Pulmonary artery endothelial cell (primary cell): Measurements from ENCODE around the gene RBM18. TPM values are rescaled to one million over a fixed set of nuclear protein-coding genes. Genes with fewer than 3 reads are reported as not detected.

Experiments
- DNase-seq: peaks from one replicate; pipeline ENCODE4 v3.0.0-alpha.2; 2011; ENCODE audit warnings: low read depth, low spot score
- total RNA-seq: library from RNA; depleted of rRNA; stranded (reverse); fragments of >200 nt; gene quantifications from 2 replicates; pipeline ENCODE4 v1.2.3, GENCODE V29; 2014

RBM18 gene, protein sequence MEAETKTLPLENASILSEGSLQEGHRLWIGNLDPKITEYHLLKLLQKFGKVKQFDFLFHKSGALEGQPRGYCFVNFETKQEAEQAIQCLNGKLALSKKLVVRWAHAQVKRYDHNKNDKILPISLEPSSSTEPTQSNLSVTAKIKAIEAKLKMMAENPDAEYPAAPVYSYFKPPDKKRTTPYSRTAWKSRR
- 6.9 and 11.3 TPM in 2 replicates for total RNA-seq

DNA sequence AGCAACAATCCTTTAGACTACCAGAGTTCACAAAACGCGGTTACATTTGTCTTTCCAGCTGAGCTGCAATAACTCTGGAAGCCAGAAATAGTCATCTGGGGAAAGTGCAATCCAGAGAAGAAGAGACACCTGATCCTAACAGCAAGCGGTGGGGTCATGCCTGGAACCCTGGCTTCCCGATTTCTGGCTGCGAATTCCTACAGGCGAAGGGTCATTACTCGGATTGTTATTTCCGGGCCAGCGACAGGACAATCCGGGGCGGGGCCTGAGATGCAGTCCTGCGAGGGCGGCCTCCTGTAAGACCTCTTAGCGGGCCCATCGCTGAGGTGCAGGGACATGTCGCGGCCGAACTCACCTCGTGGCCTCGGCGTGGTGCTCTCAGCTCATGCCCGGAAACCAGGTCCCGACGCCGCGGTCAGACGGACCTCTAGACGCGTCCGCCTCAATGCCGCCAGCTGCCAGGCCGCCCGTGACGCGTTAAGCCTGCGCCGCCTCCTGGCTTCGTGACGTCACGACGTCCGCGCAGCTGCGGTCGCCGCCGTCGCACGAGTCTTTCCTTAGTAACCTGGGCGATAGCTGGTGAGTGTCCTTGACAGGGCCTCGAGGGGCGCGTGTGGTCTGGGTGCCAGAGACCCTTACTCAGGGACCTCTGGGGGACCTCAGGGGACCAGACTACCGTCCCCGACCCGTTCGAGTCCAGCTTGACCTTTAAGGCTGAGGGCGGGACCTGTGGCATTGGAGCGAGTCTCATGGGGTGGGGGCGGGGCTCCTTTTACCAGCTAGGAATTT is at the start of gene RBM18, which contains the start of gene MRRF:
Gene RBM18, minus strand, starts transcription at position 481 of the 789 bp plus-strand sequence. CDS start 3,348 bp downstream, outside the sequence.
Gene MRRF, plus strand, starts transcription at position 523 of the 789 bp plus-strand sequence. CDS start 6,010 bp downstream, outside the sequence.
- DNase-seq = peak; percentile 82

DNA sequence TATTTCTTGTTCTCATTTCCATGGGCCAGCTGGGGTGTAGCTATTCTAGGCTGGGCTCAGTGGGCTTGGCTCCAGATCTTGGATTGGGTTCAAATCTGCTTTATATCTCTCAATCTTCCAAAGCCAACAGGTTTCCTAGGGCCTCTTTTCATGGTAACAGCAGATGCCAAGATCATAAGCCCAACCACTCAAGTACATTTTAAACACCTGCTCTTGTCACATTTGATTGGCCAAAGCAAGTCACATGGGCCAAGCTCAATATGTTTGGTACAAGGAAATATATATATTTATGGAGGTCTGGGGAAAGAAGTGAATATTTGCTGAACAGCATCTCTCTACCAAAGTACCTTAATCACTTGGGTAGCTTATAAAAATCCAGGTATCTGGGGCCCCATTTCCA is 49.5 kb upstream of the RBM18 start:
- DNase-seq = no peak

DNA sequence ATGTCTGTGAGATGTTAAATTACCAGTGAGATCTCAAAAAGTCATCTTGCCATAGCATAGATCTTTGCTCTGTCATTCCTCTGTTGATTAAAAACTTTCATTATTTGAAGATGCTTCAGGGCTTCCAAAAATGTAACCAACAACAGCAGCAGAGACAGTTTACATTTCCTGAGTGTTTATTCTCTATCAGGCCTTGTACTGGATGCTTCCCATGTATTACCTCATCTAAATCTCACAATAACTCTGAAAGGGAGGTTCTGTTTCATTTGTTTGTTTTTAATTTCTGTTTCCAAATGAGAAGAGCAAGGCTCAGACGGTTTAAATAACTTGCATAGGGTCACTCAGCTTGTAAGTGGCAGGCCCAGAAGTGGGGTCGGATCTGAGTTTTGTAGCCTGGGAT is 45.2 kb upstream of the RBM18 start:
- no peak for DNase-seq

DNA sequence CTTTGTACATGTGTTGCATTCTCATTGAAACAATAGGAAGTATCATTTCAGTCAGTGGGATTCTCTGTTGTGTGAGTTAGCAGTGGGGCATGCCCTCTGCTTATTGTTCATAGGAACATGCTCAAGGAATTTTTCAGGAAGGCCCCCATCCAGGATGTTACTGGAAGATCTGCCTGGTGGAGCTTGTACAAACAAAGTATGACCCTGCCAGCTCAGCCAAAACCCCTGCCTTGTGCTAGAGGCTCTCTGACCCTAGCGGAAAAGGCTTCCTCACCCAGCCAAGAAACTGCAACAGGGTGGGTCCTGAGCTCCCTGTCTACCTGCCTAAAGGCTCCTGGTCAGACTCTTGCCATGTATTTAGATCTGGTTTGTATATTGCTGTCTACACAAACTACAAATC is 43.3 kb upstream of the RBM18 start:
- DNase-seq = peak; percentile 88

DNA sequence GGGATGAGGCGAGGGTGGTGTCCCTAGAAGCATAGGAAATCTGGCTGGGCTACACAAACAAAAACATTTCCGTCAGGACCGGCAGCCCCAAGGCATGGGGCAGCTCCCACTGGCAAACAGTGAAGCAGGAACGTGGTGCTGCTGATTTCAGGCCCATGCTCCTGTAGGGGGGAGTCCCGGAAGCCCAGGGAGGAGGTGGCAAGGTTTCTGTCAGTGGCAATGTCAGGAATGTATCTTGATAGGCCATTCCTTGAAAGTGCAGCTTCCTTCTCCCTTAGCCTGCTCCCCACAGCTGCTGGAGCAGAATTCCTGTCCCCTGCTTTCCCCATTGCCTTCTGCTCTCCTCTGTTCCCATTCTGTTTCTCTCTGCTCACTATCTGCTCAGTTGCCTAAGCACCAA is 42.4 kb upstream of the RBM18 start:
- peak; percentile 85 for DNase-seq

DNA sequence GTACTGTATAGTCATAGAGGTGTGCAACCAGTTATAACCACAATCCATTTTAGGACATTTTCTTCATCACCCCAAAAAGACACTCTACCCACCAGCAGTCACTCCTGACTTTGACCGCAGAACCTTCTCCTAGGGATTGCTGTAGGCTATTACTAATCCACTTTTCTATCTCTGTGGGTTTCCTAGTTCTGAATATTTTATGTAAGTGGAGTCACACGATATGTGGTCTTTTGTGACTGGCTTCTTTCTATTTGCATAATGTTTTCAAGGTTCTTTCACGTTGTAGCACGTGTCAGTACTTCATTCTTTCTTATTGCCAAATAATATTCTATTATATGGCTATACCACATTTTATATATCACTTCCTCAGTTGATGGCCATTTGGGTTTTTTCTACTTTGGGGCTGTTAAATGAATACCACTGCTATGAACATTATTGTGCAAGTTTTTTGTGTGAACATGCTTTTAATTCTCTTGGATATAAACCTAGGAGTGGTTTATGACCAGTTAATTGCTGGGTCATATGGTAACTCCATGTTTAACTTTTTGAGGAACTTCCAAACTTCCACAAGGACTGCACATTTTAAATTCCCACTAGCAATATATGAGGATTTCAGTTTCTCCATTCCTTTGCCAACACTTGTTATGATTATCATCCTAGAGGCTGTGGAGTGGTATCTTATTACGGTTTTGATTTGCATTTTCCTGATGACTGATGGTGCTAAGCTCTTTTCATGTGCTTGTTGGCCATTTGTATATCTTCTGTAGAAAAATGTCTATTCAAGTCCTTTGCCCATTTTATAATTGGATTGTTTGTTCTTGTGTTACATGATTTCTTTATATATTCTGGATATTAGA is 37.8 kb upstream of the RBM18 start:
- DNase-seq = no peak

DNA sequence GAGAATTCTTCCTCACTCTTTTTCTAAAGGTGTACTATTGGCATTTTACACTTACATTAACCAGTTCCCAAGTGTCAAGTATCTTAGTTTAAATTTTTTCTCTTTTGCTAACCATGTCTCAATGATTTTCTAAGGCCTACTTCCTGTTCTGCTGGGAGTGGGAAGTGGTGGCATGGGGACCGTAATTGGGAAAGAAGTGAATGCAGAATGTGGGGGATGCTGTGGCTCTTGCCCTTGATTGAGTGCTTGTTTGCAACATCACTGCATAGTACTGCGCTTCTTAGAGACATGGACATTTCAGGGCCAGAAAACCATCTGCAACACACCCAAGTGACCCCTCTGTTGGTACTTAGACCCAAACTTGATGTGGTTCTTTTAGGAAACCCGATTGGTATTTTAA is 32.9 kb upstream of the RBM18 start:
- no peak for DNase-seq

DNA sequence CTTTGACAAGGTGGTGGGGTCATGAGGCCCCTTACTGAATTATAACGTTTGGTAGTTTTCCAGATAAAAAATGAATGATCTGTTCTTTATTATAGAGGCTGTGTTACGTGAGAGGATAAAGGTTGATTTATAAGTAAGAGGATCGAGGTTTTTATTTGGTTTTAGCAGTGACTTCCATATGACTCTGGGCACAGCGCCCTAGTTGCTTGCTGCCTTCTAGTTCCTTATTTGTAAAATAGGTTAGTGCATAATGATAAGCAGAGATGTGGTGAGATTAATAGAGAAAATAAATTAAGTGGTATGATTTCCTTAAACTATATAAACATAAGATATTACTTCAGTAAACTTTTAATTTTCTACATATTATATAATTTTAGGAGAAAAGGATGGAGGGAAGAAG is 29.9 kb upstream of the RBM18 start:
- no peak for DNase-seq

DNA sequence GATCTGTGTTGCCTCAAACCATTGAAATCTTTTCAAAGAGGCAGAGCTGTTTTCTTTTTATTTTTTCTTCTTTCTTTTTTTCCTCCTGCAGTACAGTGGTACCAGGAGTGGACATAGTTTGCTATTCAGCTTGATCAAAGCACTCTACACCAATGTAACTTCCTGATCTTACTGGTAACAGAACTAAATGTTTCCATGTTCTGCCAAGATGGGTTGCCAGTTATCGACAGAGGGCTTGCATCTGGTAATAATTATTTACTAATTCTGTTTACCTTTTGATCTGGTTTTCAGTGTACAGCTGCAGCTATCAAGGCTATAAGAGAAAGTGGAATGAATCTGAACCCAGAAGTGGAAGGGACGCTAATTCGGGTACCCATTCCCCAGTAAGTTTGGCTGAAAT is 26.8 kb upstream of the RBM18 start:
- no peak for DNase-seq

DNA sequence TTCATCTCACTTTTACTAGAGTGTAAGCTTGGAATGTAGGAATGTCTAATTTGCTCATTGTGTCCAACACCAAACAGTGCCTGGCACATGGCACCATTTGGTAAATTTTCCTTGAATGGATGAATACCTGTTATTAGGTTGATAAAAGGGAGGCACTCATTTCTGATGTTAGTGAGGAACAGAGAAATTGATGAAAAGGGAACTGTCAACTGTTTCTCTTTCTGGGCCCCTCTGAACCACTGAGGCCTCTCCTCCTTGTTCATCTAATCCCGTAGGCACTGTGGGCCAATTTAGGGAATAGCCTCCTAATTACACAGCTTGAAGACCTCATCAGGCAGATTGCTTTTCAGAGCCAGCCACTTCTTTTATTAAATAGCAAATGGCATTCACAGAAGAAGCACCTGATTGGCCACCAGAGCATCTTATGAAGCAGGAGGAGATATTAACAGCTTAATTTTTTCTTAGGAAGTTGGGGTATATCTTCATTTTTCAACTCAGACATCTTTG is 22.6 kb upstream of the RBM18 start:
- DNase-seq = no peak

DNA sequence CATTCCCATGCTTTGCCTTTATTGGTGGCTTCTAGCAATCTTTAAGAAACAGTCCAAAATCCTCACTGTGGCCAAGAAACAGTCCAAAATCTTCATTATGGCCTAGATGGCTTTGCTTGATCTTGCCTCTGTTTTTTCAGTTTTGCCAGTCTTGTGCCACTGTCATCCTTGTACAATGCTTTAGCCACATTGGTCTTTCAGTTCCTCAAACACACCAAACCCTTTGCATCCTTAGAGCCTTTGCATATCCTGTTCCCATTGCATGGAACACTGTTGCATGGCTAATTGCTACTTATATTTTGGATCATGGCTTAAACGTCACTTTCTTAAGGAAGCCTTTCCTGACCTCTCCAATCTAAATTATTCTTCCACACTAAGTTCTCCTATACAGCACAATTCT is 22.1 kb upstream of the RBM18 start:
- no peak for DNase-seq

DNA sequence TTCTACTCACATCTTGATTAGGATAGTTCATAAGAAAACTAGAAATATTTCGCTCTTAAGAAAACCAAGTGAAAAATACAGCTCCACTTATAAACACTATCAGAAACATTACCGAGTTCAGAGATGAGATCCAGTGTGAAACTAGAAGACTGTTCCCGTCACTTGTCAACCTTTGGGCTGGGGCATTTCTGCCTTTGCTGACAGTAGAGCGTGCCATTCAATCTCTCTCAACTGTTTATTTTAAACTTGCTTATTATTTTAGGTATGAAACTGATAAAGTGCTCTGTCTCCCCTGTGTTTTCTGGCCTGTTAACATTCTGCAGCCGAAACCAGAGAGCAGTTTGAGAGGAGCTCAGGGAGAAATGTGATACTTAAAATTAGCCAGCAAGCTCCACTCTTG is 16.7 kb upstream of the RBM18 start:
- DNase-seq = no peak

DNA sequence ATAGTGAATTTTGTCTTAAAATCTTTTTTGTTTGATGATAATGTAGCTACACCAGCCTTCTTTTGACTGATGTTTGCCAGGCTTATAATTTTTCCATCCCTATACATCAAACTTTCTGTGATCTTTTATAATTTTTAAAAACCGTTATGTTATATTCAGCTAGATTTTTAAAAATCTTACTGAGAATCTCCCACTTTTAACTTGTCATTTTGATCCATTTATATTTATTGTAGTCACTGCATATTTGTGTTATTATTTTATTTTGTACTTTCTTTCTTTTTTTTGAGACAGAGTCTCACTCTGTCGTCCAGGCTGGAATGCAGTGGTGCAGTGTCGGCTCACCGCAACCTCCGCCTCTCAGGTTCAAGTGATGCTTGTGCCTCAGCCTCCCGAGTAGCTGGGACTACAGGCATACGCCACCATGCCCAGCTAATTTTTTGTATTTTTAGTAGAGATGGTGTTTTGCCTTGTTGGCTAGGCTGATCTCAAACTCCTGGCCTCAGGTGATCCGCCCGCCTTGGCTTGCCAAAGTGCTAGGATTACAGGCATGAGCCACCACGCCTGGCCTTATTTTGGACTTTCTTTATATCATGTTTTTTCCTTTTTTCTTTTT is 12.8 kb upstream of the RBM18 start:
- no peak for DNase-seq

DNA sequence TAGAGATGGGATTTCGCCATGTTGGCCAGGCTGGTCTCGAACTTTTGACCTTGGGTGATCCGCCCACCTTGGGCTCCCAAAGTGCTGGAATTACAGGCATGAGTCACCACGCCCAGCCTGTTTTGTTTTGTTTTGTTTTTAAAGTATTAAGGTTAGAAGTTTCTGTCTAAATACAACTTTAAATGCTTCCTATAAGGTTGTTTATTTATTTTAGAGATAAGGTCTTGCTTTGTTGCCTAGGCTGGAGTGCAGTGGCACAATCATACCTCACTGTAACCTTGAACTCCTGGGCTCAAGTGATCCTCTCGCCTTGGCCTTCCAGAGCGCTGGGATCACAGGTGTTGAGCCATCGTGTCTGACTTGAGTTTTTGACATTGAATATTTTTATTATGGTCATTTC is 11.5 kb upstream of the RBM18 start:
- DNase-seq = no peak

DNA sequence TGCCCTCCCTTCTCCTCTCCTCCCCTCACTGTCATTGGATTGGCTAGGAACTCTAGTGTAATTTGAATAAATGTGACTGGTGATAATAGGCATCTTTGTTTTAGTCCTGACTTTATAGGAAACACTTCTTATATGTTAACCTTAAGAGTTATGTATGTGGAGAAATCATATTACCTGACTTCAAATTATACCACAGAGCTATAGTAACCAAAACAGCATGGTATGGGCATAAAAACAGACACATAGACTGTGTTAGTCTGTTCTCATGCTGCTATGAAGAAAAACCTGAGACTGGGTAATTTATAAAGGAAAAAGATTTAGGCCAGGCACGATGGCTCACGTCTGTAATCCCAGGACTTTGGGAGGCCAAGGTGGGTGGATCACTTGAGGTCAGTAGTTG is 9.4 kb upstream of the RBM18 start:
- no peak for DNase-seq

DNA sequence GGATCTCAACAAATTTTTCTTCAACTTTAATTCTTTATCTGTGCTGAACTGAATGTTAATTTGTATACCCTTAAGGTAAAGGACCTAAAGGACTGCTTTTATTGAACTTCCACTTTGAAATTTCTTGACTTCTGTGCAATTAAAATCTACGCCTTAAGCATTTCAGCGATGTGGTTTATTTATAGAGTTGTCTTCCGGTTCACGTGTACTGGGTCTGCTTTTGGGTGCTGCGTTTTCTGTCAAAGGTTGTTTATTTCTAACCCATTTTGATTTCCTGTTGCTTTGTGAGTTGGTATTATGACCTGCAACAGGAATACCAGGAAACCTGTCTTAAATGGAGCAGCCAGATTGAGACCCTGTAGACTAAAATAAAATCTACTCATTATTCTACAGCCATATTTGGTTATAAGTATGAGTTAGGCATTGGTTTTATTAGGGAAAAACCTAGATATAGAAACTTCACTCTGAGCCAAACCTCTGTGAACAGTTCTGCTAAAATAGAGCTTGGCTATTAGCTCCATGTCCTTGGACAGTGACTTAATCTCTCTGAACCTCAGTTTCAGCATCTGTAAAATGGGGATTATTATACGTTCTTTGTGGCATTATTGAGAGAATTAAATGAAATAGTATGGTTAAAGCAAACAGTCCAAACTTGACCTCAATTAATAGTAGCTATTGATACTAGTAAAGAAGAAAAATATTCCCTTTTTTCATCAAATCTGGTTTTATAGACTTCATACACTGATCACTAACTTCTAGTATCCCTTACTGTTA is 3.6 kb upstream of the RBM18 start:
- no peak for DNase-seq

DNA sequence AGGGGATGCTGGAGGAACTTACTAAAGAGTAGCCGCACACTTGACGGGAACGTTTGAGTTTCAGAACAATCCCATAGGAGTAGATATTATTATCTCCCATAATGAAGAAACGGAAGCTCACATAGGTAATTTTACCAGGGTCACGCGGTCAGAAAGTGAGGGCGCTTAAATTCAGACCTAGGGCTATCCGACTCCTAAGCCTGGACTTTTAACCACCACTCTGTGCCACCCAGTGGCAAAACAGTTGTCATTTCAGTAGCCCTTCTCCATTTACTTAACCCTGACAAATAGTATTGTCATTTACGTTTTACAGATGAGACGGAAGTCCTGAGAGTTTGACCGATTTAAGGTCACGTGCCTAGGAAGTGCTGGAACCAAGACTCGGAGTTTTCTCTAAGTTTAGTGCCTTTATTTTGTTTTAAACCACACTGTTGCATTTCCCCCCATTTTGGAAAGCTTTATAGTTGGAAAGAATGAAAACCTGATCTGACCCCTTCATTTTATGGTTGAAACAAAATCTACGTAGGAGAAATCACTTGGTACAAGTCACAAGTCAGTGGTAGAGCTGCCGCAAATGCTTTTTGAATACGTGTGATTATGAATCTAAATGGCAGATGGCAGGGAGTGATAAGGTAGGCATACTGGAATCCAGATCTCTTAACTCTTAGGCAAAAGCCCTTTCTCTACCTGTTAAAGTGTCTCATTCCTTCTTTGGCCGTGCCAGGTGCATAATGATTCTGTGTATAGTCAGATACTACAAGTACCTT is 692 bp upstream of the RBM18 start:
- DNase-seq = no peak

DNA sequence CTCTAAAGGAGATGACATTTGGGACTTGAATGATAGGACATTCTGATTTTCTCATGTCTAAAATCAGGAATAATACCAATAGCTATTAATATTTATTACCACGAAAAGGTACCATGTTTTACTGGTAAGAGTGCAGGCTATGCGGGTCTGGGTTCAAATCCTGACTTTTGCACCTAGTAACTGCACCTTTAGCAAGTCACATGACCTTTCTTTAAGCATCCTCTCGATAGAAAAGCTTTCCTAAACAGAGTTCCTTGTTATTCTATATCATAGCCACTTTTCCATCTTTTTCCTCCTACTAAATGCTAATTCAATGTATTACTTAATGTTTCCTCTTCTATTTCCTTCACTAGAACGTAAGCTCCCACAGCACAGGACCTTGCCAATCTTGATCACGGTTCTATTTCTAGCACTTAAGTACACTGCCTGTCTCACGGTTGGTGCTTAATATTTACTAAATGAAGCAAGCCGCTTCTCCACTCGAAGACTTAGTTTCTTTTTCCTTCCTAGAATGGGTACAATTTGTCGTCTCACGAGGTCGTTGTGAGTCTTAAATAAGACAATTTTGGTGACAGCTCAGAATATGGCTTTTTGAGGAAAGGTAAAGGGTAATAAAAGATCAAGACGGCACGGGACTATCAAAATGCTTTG is 816 bp downstream of the RBM18 start:
- no peak for DNase-seq

DNA sequence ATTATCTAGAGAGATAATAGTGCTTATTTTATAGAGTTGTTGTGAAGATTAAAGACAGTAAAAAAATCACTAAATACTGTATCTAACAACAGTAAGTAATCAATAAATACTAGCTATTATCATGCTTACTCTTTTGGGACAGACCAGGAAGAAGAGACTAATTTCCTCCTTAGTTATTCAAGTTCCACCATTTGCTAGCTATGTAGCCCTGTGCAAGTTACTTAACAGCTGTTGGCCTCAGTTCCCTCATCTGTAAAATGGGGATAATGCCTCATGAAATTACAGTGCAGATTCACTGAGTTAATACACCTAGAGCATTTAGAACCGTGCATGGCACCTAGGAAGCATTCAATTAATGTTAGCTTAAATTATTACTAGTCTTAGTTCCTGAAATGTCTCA is 2.6 kb downstream of the RBM18 start:
- DNase-seq = no peak
